Posterior cingulate gyrus (tissue), 11 donors: ENCODE measurements around the gene RHOH.

Experiments used
- DNase-seq, 10 donors: peaks; one replicate each; pipeline versions ENCODE4 v3.0.0 to v3.0.0-alpha.2; 2020 to 2021; ENCODE audit warnings: mixed read lengths in 3 of 10
- intact Hi-C: fragments of 100-400 bp; cut with DNase I; formaldehyde crosslinking; loops from one replicate; pipeline ENCODE4 v1.15.1; 2023

Gene RHOH

GRCh38 chr4:40232610-40233009 is 35.8 kb downstream of the RHOH start:
- intact Hi-C loops, result no loop called here
- DNase-seq, result no peak

DNA sequence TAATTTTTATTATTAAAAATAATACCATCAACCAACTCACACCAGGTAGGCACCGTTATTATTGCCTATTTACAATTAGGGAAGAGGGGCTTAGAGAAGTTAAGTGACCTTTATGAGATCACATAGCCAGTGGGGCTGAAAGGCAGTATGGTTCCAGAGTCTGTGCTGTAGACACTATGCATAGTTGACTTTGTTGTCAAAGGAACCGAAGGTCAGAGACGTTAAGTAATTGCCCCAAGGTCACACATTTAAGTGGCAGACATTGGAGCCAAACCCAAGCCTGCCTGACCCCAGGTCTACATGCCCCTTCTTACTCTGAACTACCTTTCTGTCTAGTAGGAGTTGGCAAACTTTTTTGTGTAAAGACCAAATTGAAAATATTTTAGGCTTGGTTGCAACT is 36.4 kb downstream of the RHOH start:
- intact Hi-C loops, result no loop called here
- no peak for DNase-seq

- intact Hi-C loops, result no loop called here
Measured at GRCh38 chr4:40234519-40235039, 37.7 kb downstream of the RHOH start.

GRCh38 chr4:40238008-40238699 is 41.3 kb downstream of the RHOH start:
- no peak for DNase-seq
- intact Hi-C loops, result no loop called here

More at GRCh38 chr4:40234519-40235039, 37.7 kb downstream of the RHOH start:
- no peak for DNase-seq

- intact Hi-C loops, result no loop called here
- DNase-seq, result no peak
Measured at GRCh38 chr4:40238700-40239548, 42.1 kb downstream of the RHOH start.

GRCh38 chr4:40240040-40240653 is 43.3 kb downstream of the RHOH start:
- DNase-seq, result no peak
- intact Hi-C loops, result no loop called here

- intact Hi-C loops, result no loop called here
- DNase-seq, result no peak
Measured at GRCh38 chr4:40241026-40241425, 44.2 kb downstream of the RHOH start.

GRCh38 chr4:40241941-40242340 is 45.1 kb downstream of the RHOH start:
- intact Hi-C loops, result no loop called here
- DNase-seq, result no peak

- intact Hi-C loops, result no loop called here
Measured at GRCh38 chr4:40243386-40243948, 46.6 kb downstream of the RHOH start.

DNA sequence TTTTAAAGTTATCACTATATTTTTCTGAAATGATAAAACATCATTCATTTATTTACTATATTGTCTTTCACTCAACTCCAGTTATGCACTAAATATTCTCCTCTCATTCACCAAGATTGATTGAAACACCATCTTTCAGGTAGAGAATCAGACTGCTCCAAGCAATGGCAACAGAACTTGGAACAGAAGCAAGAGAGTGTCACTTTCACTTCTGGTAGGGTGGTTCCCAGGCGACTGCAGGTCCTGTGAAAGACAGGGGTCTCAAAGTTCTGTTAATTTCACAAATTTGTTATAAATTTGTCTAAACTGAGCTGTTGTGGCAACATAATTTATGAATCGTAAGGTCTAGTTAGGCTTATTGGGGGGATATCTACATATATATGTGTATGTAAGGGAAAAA is 47.8 kb downstream of the RHOH start:
- no peak for DNase-seq

More at GRCh38 chr4:40243386-40243948, 46.6 kb downstream of the RHOH start:
- no peak for DNase-seq

DNA sequence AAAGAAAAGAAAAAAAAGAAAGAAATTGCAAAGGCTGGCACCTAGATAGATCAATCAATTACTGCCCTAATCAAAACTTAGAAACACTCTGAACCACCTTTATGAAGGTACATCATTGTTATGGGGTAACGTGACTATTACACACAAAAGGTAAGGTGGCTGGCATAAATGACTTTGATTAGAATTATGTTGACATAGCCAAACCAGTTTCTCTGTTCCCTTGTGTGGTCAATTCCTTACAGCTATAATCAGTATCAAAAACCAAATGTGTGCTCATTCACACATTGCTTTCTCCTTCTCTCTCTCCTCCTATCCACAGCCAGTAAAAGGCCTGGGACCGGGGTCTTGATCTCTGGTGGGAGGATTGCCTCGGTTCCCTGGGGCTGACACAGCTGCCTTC is 48.7 kb downstream of the RHOH start:
- no peak for DNase-seq
- intact Hi-C loops, result no loop called here

More for the DNA sequence above, 47.8 kb downstream of the RHOH start:
- intact Hi-C loops, result no loop called here

DNA sequence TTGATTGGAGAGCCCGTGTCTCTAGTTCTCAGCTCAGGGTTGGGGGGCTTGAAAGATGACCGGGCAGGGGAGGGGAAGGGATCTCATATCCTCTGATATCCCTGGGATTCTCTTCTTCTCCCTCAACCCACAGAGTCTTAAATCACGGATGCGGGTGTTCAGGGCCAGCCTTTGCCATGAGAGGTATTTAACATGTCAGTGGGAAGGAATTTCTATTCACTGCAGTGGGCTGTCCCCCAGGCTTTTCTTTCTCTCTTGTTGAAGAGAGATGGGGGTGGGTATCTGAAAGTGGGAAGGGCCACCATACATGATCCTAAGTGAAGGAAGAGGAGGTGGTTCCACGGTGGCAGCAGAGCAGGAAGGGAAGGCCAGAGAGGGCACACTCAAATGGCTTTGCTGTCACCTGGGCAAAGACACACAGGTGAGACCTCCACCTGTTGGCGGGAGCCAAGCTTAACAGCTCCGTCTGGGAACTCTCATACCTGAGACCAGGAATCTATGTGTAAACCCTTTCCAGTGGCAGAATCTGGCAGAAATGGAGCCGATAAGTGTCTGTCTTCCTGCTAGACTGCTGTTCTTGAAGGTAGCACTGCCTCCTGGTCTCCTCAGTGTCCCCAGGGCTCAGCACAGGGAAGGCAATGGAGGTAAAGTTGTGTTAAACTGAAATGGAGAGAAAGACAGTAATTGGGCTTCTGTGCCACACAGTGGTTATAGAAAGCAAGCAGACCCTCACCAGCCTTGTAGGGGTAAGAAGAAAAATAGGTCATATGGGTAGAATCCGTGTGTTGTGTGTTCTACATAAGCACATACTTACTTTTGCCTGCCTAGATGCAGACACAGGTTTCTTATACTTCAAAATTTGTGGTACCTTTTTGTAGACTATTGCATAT is 49.4 kb downstream of the RHOH start:
- intact Hi-C loops, result no loop called here
- DNase-seq, result no peak

DNA sequence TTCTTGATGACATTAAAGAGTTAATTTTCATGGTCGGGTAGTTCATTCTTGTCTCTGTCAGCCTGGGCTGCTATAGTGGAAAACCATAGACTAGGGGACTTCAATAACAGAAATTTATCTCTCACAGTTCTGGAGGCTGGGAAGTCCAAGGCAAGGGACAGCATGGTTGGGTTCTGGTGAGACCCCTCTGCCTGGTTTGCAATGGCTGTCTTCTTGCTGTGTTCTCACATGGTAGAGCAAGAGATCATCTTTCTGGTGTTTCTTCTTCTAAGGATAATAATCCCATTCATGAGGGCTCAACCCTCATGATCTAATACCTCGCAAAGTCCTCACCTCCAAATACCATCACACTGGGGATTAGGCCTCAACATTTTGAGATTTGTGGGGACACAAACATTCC is 50.1 kb downstream of the RHOH start:
- intact Hi-C loops, result no loop called here
- no peak for DNase-seq

GRCh38 chr4:40247350-40247749 is 50.5 kb downstream of the RHOH start:
- DNase-seq, result no peak
- intact Hi-C loops, result no loop called here

DNA sequence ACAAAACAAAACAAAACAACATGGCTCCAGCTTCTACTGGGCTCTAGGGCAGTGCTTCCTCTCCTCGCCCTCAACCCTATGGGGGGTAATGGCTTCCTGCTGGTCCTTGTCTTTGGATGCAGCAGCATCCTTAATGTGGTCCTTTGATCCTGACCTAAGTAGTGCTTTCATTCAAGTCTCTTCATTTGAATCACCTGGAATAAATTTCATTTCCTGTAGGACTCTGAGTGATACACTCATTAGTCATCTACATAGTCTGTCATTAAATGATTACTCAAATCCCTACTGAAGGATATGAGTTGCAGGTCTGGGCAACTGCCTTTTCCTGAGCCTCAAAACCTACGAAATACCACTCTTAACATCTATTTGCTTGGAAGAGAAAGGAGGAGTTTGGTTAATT is 54.5 kb downstream of the RHOH start:
- DNase-seq, result no peak
- intact Hi-C loops, result no loop called here

- intact Hi-C loops, result no loop called here
Measured at GRCh38 chr4:40253906-40254305, 57.1 kb downstream of the RHOH start.

DNA sequence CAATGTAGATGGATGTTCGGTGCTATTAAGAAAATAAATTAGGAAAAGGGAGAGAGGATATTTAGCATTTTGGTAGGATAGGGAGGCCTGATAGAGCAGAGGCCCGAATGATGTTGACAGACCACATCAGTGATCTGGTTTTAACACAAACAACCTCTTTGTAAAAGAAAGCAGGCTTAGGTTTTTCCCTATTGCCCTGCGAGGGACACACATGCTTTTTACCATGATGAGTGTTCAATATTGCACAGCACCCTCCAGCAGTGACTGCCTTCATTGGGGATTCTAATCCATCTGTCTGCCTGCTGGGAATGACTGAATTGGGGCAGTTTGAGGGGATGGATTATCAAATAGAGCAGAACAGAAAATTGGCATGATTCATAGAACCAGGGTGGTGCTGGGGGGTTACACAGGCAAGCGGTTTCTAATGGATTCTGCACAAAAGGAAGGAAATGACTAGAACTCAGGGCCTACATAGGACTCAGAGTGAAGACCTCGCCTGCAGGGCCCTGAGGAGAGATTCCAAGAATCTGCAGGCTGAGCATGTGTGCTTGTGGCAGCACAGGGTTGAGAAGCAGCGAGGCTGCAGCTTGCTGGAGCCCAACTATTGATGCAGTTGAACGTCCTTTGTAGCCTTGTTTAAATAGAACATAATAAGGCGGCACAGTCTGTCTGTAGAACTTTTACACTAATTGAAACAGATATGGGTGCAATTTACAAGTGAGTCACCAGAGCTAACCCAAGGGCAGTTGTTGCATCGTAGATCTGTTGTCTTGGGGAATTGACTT is 58.0 kb downstream of the RHOH start:
- intact Hi-C loops, result no loop called here
- DNase-seq, result no peak

More at GRCh38 chr4:40253906-40254305, 57.1 kb downstream of the RHOH start:
- DNase-seq, result no peak

DNA sequence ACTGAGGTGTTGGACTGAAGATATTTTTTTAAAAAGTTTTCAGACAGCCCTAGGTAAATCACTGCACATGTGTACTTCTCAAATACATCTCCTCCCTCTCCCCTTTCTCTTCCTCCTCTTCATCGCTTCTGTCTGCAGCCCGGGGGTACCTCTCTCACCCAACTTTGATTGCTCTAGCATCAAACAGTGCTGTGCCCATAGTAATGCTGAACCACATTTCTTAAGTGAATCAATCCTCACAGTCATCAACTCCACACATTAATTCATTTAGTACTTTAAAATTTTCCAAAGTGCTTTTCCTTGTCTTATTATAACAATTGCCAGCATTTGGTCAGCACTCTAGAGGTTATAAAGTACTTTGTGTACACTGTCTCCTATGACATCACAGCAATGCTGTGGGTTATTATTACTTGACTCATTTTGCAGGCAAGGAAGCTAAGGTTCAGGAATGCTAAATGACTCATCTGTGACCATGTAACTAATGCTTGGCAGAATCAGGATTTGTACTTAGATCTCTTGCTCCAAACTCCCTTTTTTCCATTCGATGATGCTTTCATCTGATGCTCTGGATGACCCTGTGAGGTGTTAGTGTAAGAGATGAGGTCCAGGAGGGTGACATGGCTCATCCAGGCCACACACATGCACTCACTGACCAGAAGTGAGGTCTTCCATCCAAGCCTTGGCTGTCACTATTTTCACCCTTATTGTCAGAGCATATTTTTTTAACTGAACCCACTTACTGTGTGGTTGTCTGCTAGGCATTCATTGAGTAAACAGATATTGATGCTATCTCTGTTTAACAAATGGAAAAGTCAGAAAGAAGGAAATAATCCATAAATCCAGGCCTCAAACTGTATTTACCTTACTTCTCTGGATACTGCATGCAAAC is 58.8 kb downstream of the RHOH start:
- DNase-seq, result no peak
- intact Hi-C loops, result no loop called here
